Liver (tissue), 3 donors: ENCODE data around the gene DNAH17.

Source experiments
- EGR1 ChIP-seq, 2 donors: IDR thresholded peaks; 2 replicates each; pipeline ENCODE4 v1.6.1; 2016 to 2018; ENCODE audit warnings: antibody characterized with exemption in 2 of 2, low read depth in 2 of 2
- JUND ChIP-seq, 2 donors: IDR thresholded peaks; 2 replicates each; pipeline ENCODE4 v1.6.1; 2016; ENCODE audit warnings: antibody characterized with exemption in 2 of 2
- RAD21 ChIP-seq, 2 donors: IDR thresholded peaks; 2 replicates each; pipeline ENCODE4 v1.6.1; 2016; ENCODE audit warnings: antibody characterized with exemption in 2 of 2, mild to moderate bottlenecking in 2 of 2
- RXRA ChIP-seq, 2 donors: IDR thresholded peaks; 2 replicates each; pipeline ENCODE4 v1.6.1; 2017 to 2018; ENCODE audit warnings: antibody characterized with exemption in 2 of 2, mild to moderate bottlenecking in 1 of 2
- SP1 ChIP-seq: IDR thresholded peaks from 2 replicates; pipeline ENCODE4 v1.6.1; 2018; ENCODE audit warnings: antibody characterized with exemption, mild to moderate bottlenecking
- TAF1 ChIP-seq: conservative IDR thresholded peaks from 2 replicates; pipeline ENCODE4 v1.6.1; 2016; ENCODE audit warnings: antibody characterized with exemption, mild to moderate bottlenecking
- YY1 ChIP-seq: IDR thresholded peaks from 2 replicates; pipeline ENCODE4 v1.6.1; 2016; ENCODE audit warnings: antibody characterized with exemption, mild to moderate bottlenecking
- TF ChIP-seq, protein P1 (sequence below): fragments of 150-350 bp; IDR thresholded peaks from 2 replicates; pipeline ENCODE4 v1.5.1; 2017; ENCODE audit warnings: improper control_type of control experiment, low read depth, low read length; ENCODE audit not compliant: missing input control
- TF ChIP-seq, protein P2 (sequence below): IDR thresholded peaks from 2 replicates; pipeline ENCODE4 v1.6.1; 2016; ENCODE audit warnings: antibody characterized with exemption, mild to moderate bottlenecking
- TF ChIP-seq, protein P3 (sequence below): IDR thresholded peaks from 2 replicates; pipeline ENCODE4 v1.6.1; 2016; ENCODE audit warnings: antibody characterized with exemption
- donor health status: healthy.
- donor health status: healthy.

DNA sequence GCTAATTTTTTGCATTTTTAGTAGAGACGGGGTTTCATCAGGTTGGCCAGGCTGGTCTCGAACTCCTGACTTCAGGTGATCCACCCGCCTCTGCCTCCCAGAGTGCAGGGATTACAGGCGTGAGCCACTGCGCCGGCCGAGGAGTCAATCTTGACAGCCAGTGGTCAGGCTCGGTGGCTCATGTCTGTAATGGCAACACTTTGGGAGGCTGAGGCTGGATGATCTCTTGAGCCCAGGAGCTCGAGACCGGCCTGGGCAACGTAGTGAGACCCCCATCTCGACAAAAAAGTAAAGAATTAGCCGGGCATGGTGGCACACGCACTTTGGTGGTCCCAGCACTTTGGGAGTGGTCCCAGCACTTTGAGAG, 199.4 kb downstream of the DNAH17 start:
- TF ChIP-seq, protein P1, sequence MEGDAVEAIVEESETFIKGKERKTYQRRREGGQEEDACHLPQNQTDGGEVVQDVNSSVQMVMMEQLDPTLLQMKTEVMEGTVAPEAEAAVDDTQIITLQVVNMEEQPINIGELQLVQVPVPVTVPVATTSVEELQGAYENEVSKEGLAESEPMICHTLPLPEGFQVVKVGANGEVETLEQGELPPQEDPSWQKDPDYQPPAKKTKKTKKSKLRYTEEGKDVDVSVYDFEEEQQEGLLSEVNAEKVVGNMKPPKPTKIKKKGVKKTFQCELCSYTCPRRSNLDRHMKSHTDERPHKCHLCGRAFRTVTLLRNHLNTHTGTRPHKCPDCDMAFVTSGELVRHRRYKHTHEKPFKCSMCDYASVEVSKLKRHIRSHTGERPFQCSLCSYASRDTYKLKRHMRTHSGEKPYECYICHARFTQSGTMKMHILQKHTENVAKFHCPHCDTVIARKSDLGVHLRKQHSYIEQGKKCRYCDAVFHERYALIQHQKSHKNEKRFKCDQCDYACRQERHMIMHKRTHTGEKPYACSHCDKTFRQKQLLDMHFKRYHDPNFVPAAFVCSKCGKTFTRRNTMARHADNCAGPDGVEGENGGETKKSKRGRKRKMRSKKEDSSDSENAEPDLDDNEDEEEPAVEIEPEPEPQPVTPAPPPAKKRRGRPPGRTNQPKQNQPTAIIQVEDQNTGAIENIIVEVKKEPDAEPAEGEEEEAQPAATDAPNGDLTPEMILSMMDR = no peak
- TF ChIP-seq, protein P2, sequence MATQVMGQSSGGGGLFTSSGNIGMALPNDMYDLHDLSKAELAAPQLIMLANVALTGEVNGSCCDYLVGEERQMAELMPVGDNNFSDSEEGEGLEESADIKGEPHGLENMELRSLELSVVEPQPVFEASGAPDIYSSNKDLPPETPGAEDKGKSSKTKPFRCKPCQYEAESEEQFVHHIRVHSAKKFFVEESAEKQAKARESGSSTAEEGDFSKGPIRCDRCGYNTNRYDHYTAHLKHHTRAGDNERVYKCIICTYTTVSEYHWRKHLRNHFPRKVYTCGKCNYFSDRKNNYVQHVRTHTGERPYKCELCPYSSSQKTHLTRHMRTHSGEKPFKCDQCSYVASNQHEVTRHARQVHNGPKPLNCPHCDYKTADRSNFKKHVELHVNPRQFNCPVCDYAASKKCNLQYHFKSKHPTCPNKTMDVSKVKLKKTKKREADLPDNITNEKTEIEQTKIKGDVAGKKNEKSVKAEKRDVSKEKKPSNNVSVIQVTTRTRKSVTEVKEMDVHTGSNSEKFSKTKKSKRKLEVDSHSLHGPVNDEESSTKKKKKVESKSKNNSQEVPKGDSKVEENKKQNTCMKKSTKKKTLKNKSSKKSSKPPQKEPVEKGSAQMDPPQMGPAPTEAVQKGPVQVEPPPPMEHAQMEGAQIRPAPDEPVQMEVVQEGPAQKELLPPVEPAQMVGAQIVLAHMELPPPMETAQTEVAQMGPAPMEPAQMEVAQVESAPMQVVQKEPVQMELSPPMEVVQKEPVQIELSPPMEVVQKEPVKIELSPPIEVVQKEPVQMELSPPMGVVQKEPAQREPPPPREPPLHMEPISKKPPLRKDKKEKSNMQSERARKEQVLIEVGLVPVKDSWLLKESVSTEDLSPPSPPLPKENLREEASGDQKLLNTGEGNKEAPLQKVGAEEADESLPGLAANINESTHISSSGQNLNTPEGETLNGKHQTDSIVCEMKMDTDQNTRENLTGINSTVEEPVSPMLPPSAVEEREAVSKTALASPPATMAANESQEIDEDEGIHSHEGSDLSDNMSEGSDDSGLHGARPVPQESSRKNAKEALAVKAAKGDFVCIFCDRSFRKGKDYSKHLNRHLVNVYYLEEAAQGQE = no peak
- TF ChIP-seq JUND (IDR thresholded peaks at IDR 0.05) (no peak), RAD21 (IDR thresholded peaks at IDR 0.05) (no peak), TAF1 (no peak), YY1 (no peak), RXRA (IDR thresholded peaks at IDR 0.05) (no peak), EGR1 (IDR thresholded peaks at IDR 0.05; ENCODE audit: low read depth in 2 of 2) (no peak), SP1 (no peak)
- TF ChIP-seq, protein P3, sequence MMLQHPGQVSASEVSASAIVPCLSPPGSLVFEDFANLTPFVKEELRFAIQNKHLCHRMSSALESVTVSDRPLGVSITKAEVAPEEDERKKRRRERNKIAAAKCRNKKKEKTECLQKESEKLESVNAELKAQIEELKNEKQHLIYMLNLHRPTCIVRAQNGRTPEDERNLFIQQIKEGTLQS = no peak
